Endothelial cell of hepatic sinusoid (primary cell): ENCODE results near the gene SIAE.

ENCODE experiments used
- in situ Hi-C: cut with HindIII; loops from 2 replicates; pipeline ENCODE4 v1.10.0; 2017; ENCODE audit warnings: low sequenced_read_pairs

The SIAE gene

DNA sequence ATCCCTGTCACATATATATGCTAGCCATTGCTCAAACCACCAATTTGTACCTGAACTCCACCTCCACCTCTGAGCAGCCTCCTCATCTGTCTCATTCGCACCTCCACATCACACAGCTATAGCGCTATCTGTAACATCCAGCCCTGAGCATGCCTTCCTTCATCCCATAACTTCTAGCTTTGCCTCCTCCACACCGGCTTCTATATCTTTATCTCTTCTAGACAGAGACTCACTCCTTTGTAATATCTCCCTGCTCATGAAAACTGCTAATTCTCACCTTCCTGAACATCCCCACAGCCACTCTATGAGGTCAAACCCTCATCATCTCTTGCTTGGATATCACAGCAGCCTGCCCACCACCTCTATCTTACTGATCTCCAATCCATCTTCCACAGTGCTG, 5.9 kb downstream of the SIAE start:
- in situ Hi-C loops: loop anchor here (5.0 kb wide), 1 partner anchor 55 kb away; the partner anchor contains the start of gene PANX3

DNA sequence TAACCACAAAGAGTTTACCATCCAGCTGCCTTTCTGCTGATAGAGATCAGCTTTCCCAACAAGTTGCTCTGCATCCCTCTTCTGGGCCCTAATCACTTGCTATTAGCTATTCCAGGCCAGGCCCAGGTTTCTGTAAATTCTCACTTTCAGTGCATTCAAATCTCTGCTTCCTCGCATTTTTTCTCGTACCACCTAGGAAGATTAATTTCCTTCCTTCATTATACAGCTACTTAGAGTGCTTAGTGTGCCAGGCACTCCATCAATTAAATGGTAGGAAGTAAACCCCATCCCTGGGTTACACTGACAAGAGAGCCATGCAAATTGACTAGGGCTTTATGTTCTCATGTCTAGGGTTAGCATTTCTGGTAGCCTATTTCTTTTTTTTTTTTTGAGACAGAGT, 9.7 kb downstream of the SIAE start:
- in situ Hi-C loops: loop anchor here (5.0 kb wide), 2 partner anchors 53 to 133 kb away; no protein-coding TSS in a partner anchor

DNA sequence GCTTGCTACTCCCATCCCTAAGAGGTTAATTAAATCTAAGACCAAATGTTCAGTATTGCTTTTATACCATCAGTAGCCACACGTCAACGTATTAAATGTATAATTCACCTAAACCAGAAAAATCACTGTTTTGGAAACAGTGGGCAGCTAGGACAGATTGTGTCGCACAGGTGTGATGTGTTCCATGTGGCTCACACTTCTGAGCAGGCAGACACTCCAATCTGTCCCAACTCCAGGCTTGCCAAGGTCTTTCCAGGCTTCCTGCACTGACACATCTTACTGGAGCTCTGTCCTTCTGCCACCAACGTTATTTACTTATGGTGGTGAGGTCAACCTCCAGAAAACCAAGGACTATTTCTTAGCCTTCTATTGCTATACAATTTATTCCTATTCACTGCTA, 11.4 kb downstream of the SIAE start:
- in situ Hi-C loops: loop anchor here (5.0 kb wide), 2 partner anchors 55 to 135 kb away; no protein-coding TSS in a partner anchor

DNA sequence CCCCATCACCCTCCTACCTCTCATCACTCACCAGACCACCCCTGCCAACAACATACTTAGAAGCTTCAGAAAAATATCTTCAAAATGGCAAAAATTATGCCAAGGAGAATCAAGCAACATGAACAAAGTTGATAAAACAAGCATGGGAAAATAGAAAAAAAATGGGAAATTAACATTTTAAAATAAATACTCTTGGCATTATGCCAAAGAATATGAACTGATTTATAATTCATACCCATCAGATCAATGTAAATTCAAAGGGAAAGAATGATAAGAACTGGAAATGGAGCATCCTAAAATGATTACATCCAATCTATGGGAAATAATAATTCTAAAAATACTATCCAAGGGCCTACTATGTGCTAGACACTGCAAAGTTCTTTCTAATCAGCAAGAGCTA, 12.0 kb downstream of the SIAE start:
- in situ Hi-C loops: loop anchor here (5.0 kb wide), 2 partner anchors 56 to 136 kb away; no protein-coding TSS in a partner anchor

DNA sequence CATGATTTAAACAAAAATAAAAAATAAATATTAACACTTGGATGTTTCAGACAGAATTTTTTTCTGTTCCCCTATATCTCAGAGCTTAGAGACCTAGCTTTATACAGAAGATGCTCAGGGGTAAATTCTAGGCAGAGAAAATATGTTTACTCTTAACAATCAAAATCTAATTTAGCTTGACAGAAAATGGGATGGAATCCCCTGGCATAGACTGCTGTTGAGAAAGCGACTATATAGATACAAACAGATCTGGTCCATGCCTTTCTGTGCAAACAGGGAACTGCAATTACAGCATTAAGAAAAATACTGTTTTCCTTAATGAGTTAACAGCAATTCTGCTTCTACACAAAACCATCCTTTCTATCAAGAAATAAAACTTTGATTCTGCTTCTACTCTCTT, 14.6 kb downstream of the SIAE start:
- in situ Hi-C loops: no loop called here

DNA sequence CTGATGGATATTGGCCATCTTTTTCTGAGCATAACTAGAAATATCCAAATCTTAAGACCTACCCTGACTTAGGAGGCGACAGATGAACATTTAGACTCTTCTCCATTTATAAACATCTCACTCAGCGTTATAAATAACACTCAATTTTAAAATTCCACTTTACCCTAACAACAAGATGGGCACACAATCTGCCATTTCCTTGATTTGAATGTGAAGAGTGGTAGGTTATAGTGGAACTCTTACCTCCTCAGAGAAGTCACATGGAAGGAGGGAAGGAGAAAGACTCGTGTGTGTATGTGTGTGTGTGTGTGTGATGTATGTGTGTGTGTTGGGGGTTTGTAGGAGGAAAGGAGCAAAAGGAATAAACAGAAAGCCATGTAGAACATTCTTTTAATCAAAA, 15.0 kb downstream of the SIAE start:
- in situ Hi-C loops: no loop called here

DNA sequence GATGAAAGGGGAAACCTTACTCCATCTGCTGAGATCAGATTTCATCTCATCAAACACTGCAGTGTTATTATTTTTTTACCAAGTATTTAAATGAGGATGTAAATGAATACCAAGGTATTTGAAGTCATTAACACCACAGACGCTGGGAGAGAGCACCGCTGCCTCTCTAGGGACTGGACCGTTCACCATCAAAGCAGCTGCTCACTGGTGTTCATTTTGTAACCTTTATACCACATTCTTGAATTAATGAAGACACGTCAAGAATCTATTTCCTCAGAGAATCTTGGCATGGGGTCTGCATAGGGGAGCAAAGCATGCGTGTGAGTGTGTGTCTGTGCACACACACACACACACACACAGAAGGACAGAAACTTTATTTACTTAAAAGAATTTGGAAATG, 15.6 kb downstream of the SIAE start:
- in situ Hi-C loops: no loop called here

DNA sequence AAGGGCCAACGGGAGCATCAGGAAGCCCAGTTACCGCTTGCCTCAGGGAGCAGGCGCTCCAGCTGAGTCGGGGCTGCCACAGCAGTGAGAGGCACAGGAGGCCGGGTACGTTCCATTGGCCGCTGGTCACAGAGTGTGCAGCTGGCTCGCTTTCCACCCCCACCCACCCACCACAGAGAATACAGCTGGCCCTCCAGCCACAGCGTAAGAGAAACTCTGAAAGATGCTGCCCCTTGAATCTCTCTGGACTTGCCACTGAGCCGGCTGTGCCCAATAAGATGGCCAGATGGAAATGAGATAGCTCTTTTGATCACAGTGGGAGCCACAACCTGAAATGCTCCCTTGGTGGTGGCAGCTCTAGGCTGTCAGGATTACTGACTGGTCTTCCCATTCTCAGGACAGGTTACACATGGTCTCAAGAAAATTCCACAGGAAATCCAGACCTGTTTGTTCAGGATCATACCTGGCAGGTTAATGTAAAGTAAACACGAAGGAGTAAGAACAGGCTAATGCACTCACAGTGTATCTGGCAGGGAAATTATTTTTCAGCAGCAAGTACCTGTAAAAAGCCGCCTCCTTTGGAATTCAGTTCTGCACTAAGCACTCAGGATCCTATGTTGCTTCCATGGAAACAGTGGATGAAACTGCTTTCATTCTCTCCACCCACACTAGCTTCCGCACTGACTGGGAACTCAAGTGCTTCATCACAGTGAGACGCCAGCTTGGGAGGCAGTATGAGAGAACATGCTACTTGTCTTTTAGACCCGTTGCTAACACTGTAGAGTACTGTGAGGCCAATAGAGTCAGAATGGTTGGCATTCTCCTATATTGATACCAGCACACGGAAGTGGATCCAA, 16.5 kb downstream of the SIAE start:
- in situ Hi-C loops: no loop called here

DNA sequence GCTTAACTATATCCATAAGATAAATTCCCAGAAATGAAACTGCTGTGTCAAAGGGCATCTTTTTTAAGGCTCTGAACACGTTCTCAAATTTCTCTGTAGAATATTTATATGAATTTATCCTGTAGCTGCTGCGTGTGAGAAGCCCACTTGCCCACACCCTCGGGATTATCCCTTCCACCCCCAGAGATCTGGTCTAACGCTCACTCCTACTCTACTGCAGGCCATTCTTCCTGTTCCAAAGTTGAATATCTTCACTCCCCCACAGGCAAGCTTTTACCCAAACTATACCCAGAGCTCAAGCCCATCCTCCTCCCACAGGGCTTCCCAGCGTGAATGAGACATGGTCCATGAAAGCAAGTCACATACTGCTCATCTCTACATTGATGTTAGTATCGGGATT, 24.9 kb downstream of the SIAE start:
- in situ Hi-C loops: loop anchor here (5.0 kb wide), 1 partner anchor 189 kb away; no protein-coding TSS in a partner anchor

DNA sequence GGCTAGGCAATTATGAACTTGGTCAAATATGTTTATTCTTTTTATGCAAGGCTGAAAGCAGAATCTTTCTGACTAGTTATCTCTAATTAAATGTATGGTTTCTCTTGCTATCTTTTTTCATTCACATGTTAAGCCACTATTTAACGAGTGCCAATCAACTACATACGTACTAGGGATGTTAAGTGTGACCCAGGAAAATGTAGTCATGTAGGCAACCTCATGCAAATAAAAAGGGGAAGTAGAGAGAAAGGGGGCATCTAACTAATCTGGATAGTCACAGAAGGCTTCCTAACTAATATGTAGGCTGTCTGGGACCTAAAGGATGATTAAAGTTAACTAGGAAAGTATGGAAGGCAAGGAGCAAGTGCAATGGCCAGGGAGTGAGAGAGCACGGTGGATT, 27.4 kb downstream of the SIAE start:
- in situ Hi-C loops: loop anchor here (5.0 kb wide), 1 partner anchor 191 kb away; no protein-coding TSS in a partner anchor

DNA sequence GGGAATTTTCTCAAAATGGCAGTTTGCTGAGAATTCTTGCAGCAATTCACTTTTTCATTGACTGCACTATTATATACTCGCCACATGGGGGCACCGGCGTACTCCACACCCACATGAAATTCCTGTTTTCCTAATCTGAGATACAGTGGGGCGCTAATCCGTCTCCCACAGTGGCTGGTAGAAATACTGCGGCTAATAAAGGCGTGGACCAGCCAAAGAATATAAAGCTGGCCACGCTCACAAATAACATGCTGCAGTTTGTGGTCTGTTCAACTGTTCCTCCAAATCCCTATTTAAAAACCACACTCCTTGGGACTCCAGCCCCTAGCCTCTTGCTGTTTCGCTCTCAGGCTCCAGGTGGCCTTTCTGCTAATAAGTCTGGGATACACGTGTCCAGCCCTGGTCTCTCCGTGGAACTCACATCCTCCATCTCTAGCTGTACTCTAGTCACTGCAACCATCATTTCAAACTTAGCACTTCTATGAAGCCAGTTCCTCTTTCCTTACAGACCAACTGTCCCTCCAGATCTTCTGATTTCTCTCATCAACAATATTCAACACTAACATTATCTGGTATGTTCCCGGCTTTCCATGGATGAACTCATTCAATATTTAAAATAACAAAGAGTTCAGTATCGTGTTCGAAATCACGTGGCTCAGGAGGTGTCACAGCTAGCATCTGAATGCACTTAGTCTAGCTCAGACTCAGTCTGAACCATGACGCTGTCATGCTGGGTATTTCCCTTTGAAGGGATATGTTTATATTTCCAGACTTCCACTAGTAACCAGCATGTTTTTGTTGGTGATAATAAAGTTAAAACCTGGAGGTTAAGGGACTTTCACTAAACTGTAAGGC, 28.9 kb downstream of the SIAE start:
- in situ Hi-C loops: loop anchor here (5.0 kb wide), 1 partner anchor 193 kb away; no protein-coding TSS in a partner anchor

DNA sequence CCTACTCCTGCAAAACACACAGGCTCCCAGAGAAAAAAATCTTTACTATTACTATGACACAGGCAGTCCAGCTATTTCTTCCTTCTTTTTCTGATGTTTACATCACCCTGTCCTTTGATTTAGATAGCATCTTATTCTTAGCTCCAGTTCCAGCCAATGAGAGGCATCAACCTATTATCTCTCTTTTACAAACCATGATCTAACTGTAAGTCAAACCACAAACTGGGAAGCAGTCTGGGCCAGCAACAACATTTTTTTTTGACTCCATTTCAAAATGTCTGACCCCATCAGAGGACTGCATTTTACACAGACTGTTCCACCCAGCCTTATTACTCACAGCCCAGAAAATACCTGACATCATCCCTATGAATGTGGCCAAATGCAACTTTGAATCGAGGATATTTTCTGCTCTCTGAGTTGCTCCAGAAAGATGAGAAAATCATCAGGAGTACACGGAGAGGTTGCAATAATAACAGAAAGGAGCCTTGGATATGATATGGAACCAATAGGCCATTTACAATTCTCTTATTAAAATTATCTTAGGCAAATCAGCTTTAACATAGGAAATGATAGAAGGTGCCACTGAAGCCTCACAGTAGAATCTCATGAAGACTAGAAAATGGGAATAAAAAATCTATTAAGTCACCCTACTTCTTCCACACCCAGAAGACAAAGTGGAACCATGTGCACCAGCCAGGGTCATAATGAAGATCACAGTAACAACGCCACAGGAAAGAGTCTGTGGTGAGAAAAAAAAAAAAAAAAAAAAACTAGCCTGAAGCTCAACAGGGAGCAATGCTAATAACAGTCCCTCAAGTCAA, 29.7 kb downstream of the SIAE start:
- in situ Hi-C loops: no loop called here

DNA sequence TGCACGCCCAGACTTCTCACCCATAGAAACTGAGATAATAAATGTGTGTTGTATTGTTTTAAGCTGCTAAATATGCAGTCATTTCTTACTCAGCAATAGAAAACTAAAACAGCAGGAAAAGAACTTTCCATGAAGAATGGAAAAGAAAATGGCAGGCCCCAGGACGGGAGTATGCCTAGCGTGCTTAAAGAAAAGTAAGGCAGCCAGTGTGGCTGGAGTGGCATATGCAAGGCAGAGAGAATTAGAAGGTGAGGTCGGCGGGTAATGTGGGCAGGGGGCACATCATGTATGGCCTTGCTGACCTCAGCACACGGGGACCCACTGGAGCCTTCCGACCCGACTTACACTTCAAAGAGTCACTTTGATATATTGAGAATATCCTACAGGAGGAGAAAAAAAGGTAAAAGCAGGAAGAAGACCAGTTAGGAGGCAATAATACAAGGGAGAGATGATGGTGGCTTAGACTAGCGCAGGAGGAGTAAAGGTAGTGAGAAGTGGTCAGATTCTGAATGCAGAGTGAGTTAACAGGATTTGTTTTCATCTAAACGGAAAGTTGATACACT, 30.4 kb downstream of the SIAE start:
- in situ Hi-C loops: no loop called here

DNA sequence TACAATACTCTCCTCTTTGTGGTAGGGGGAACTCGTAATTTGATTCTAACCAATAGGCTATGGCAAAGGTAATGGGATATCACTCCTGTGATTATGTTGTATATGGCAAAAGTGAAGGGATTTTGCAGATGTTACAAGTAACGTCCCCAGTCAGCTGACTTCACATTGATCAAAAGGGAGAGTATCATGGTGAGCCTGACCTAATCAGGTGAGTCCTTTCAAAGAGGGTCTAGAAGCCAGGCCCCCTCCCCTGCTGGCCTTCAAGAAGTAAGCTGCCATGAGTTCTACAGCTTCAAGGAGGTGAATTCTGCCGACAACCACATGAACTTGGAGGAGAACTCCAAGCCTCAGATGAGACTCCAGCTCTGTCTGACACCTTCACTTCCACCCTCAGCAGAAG, 30.9 kb downstream of the SIAE start:
- in situ Hi-C loops: no loop called here

DNA sequence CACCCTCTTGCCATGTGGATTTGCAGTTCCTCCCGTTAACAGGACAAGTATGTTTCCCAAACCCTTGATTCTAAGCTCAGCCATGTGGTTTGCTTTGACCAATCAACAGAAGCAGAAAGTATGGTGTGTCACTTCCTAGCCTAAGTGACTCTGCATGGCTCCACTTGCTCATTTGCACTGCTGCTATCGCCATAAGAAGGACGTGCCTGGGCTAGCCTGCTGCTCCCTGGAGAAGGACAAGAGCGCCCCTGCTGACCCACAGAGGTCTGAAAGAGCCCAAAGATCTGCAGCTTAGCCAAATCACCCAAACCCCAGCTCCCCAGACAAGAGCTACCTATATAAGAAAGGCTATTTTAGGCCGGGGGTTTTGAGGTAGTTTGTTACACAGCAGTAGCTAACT, 32.9 kb downstream of the SIAE start:
- in situ Hi-C loops: no loop called here

DNA sequence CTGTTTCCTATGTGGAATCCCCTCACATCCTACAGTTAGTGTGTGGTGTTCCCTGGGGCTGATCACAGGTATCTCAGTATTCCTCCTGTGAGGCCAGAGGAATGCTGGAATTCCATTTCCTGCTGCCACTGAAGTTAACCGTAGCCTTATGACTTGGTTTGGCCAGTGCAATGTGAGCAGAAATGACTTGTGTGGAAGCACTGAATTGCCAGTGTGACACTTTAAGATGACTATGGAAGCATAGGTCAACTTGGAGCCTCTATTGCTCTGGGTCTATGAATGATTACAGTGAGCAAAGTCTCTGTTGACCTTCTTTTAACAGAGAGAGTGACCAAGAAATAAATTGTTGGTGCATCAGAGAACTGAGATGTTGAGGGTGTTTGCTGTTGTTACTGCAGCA, 34.4 kb downstream of the SIAE start:
- in situ Hi-C loops: no loop called here

DNA sequence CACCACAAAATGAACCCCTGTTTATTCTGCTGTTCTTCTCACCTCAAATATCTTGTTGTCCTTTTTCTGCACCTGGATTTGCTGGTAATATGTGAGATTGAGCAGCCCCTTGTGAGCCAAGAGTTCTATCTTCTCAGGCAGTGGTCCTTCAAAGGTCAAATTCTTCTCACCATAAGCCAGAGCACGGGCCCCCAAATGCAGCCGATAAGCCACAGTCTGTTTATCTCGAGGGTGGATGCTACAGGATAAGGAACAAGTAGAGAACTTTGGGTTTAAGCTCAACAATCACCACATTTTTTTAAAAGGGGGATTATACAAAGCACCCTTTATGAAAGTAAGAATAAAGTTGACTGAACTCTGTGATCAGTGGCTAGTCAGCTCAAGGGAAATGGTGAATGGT, 35.0 kb downstream of the SIAE start:
- in situ Hi-C loops: no loop called here

DNA sequence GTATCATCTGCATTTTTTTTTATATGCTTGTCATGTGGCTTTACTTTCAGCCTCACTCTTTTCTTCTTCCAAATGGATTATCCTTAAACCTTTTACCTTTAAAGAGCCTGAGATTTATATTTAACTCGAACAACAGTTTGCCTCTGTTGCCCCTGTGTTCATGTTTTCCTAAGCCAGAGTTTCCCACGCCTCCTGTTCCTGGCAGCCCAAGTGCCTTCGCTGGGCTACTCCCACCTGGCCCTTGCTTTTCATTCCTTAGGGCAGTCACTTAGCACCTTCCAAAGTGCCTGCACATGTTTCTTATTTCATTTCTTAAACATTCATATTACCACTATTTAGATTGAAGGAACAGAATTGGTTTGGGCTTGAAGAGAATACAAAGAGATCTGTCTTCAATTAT, 37.6 kb downstream of the SIAE start:
- in situ Hi-C loops: no loop called here

DNA sequence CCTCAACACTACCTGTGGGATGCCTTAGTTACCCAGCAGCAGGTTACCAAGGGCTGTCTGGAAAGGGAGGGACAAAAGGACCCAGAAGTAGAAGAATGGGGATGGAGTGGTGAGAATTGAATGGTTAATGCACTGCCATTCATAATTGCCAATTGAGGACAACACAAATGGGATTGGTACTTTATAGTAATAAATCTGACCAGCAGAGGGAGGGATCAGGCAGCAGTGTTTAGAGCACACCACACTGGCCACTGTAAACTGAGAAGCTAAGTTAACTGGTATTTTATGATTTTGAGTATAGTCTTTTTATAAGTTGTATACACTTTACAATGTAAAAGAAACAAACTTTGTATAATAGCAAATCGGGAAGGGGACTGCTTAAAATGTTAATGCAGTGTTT, 40.2 kb downstream of the SIAE start:
- in situ Hi-C loops: no loop called here

DNA sequence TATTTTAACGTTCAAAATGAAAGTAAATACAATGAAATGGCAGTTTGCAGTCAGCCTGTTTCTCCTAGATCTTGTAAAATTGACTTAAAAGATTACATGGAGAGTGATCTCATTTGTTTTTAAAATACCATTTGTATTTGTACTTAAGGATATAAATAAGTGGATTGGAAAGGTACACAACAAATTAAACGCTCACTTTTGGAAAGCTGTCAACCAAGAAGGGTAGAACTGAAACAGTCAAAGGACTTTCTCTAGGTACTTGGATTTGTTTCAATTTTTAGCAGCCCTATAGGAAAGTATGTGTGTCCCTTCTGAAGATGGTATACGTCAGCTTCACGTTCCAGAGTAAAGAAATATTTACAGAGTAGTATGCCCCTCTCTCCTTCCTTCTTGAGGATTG, 43.6 kb downstream of the SIAE start:
- in situ Hi-C loops: no loop called here
